PC-9 (cell line): ENCODE data around the gene MTURN. TPM values are rescaled to one million over a fixed set of nuclear protein-coding genes. Genes with fewer than 3 reads are reported as not detected.

Source experiments
- BruUV-seq: library from RNA; stranded (reverse); fragments of 400-500 nt; replicated peaks from 2 replicates; lab custom pipeline; 2021; lab: Mats Ljungman, UMichigan
- CTCF ChIA-PET: fragments of 300-600 bp; sonication (Branson Sonifier 250); formaldehyde crosslinking; loops from one replicate; lab custom pipeline; 2022; ENCODE audit warnings: antibody characterized with exemption; lab: Charles Lee
- POLR2A ChIA-PET: fragments of 300-600 bp; sonication (Branson Sonifier 250); formaldehyde crosslinking; loops from one replicate; lab custom pipeline; 2022; ENCODE audit warnings: antibody characterized with exemption; ENCODE audit not compliant: unreplicated experiment; lab: Charles Lee
- DNase-seq, 2 experiments: peaks; one replicate each; pipeline versions ENCODE4 v3.0.0 to v3.0.0-alpha.2; 2015 to 2022; ENCODE audit warnings: mixed read lengths in 1 of 2
- H2AFZ ChIP-seq: fragments of 200-600 bp; sonication (generic); 2 replicates; pipeline ENCODE4 v1.8.1; 2017; ENCODE audit warnings: antibody characterized with exemption
- H3F3A ChIP-seq: fragments of 200-600 bp; sonication (generic); 2 replicates; pipeline ENCODE4 v1.8.1; 2017; ENCODE audit warnings: antibody characterized with exemption, mild to moderate bottlenecking, low read depth; ENCODE audit not compliant: insufficient read depth
- H3K27ac ChIP-seq: fragments of 200-600 bp; sonication (generic); 2 replicates; pipeline ENCODE4 v1.6.1; 2016; ENCODE audit warnings: mixed run types
- H3K27me3 ChIP-seq: fragments of 200-600 bp; sonication (generic); 2 replicates; pipeline ENCODE4 v1.6.1; 2016; ENCODE audit warnings: low read depth, mixed run types; ENCODE audit not compliant: insufficient read depth
- H3K36me3 ChIP-seq: fragments of 200-600 bp; sonication (generic); 2 replicates; pipeline ENCODE4 v1.6.1; 2016; ENCODE audit warnings: low read depth, mixed run types
- H3K4me1 ChIP-seq: fragments of 200-600 bp; sonication (generic); replicated peaks from 2 replicates; pipeline ENCODE4 v1.6.1; 2016; ENCODE audit warnings: mixed run types; ENCODE audit not compliant: insufficient read depth
- H3K4me2 ChIP-seq: fragments of 200-600 bp; sonication (generic); 2 replicates; pipeline ENCODE4 v1.6.1; 2017; ENCODE audit warnings: mixed run types
- H3K4me3 ChIP-seq: fragments of 200-600 bp; sonication (generic); 2 replicates; pipeline ENCODE4 v1.6.1; 2016; ENCODE audit warnings: mixed run types
- H3K79me2 ChIP-seq: fragments of 200-600 bp; sonication (generic); 2 replicates; pipeline ENCODE4 v1.6.1; 2017; ENCODE audit warnings: low read depth, mixed run types
- H3K9me2 ChIP-seq: fragments of 200-600 bp; sonication (generic); 2 replicates; pipeline ENCODE4 v1.8.1; 2017; ENCODE audit warnings: mild to moderate bottlenecking; ENCODE audit not compliant: insufficient read depth
- H3K9me3 ChIP-seq: fragments of 200-600 bp; sonication (generic); 2 replicates; pipeline ENCODE4 v1.8.1; 2016; ENCODE audit warnings: low read depth; ENCODE audit not compliant: insufficient read depth
- H4K20me1 ChIP-seq: fragments of 200-600 bp; sonication (generic); 2 replicates; pipeline ENCODE4 v1.8.1; 2017; ENCODE audit not compliant: insufficient read depth
- EZH2 ChIP-seq: fragments of 200-600 bp; sonication (generic); IDR thresholded peaks from 2 replicates; pipeline ENCODE4 v1.8.0; 2017; ENCODE audit warnings: antibody characterized with exemption, low read depth
- intact Hi-C: fragments of 100-400 bp; cut with micrococcal nuclease; formaldehyde crosslinking; loops from one replicate; pipeline ENCODE4 v1.10.0; 2022; ENCODE audit not compliant: unreplicated experiment
- total RNA-seq: library from RNA; stranded (reverse); gene quantifications from 2 replicates; pipeline ENCODE4 v1.2.3, GENCODE V29; 2021
- TF ChIP-seq, protein P1 (sequence below): fragments of 200-600 bp; sonication (generic); conservative IDR thresholded peaks from 2 replicates; pipeline ENCODE4 v1.6.1; 2017; ENCODE audit warnings: mixed run types, antibody characterized with exemption, mild to moderate bottlenecking, moderate library complexity

The MTURN gene
- total RNA-seq, 1 experiment from 2014 or later, result 21.6 TPM

- TF ChIP-seq, protein P1, sequence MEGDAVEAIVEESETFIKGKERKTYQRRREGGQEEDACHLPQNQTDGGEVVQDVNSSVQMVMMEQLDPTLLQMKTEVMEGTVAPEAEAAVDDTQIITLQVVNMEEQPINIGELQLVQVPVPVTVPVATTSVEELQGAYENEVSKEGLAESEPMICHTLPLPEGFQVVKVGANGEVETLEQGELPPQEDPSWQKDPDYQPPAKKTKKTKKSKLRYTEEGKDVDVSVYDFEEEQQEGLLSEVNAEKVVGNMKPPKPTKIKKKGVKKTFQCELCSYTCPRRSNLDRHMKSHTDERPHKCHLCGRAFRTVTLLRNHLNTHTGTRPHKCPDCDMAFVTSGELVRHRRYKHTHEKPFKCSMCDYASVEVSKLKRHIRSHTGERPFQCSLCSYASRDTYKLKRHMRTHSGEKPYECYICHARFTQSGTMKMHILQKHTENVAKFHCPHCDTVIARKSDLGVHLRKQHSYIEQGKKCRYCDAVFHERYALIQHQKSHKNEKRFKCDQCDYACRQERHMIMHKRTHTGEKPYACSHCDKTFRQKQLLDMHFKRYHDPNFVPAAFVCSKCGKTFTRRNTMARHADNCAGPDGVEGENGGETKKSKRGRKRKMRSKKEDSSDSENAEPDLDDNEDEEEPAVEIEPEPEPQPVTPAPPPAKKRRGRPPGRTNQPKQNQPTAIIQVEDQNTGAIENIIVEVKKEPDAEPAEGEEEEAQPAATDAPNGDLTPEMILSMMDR, result no peak
- no peak for TF ChIP-seq EZH2
- Histone ChIP-seq H3K27ac (no peak overlapping the region), H3K9me3 (no peaks in the 10 kb centered on the region; the same call in 1 of the 2 replicates), H4K20me1 (no peaks in the 10 kb centered on the region), H3K27me3 (no peaks in the 10 kb centered on the region), H3F3A (peaks cover 4% of the 10 kb centered on the region; the same call in 1 of the 2 replicates), H2AFZ (no peak overlapping the region), H3K36me3 (no peaks in the 10 kb centered on the region), H3K4me2 (no peak overlapping the region), H3K79me2 (no peaks in the 10 kb centered on the region), H3K9me2 (no peaks in the 10 kb centered on the region), H3K4me3 (no peak overlapping the region), H3K4me1 (peaks cover 9% of the 10 kb centered on the region)
- BruUV-seq, result no TSS peak
- DNase-seq, result no peak
- POLR2A ChIA-PET, result interaction anchor here (0.5 kb wide), 1 partner anchor 28 kb away, joined by 4 read pairs; no protein-coding TSS in a partner anchor
- intact Hi-C loops, result no loop called here
- CTCF ChIA-PET, result no interaction called here
Measured at GRCh38 chr7:30176463-30177109, 41.8 kb downstream of the MTURN start.

- H2AFZ ChIP-seq, result no peak overlapping the region
- H3K36me3 ChIP-seq, result no peaks in the 10 kb centered on the region
- intact Hi-C loops, result no loop called here
- H3K9me3 ChIP-seq, result no peaks in the 10 kb centered on the region; the same call in 1 of the 2 replicates
- peaks cover 4% of the 10 kb centered on the region; the same call in 1 of the 2 replicates for H3F3A ChIP-seq
- peaks cover 7% of the 10 kb centered on the region for H3K4me1 ChIP-seq
- BruUV-seq, result no TSS peak
- H3K79me2 ChIP-seq, result no peaks in the 10 kb centered on the region
- no peak for DNase-seq
- H3K27me3 ChIP-seq, result no peaks in the 10 kb centered on the region
- H3K4me2 ChIP-seq, result no peak overlapping the region
- ChIA-PET CTCF (no interaction called here), POLR2A (interaction anchor here (0.5 kb wide), 1 partner anchor 28 kb away, joined by 4 read pairs; no protein-coding TSS in a partner anchor)
- H3K27ac ChIP-seq, result no peak overlapping the region
- TF ChIP-seq EZH2, result no peak
- TF ChIP-seq, protein P1, result no peak
- H3K9me2 ChIP-seq, result no peaks in the 10 kb centered on the region
- no peaks in the 10 kb centered on the region for H4K20me1 ChIP-seq
- H3K4me3 ChIP-seq, result no peak overlapping the region
Measured at GRCh38 chr7:30177186-30177585, 42.4 kb downstream of the MTURN start.

DNA sequence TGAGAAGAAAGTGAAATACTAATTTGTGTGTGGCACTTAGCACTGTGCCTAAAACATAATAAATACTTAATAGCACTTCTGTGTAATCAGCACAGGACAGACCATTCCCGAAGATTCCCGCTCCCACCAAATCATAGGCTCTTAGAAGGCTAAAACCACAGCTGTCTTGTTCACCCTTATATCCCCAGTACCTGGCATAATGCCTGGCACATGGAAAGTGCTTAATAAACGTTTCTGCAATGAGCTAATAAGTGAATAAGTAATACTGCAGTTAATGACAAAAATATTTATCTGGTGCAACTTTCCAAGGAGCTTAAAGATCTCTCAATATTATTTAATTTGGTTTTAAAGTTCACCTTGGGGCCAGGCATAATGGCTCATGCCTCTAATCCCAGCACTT, 43.2 kb downstream of the MTURN start:
- ChIA-PET CTCF (no interaction called here), POLR2A (no interaction called here)
- H3K27me3 ChIP-seq, result no peaks in the 10 kb centered on the region
- H3K36me3 ChIP-seq, result no peaks in the 10 kb centered on the region
- no peaks in the 10 kb centered on the region for H3K9me2 ChIP-seq
- no peak for TF ChIP-seq EZH2
- TF ChIP-seq, protein P1, result no peak
- no peaks in the 10 kb centered on the region for H3F3A ChIP-seq
- H3K4me3 ChIP-seq, result no peak overlapping the region
- no TSS peak for BruUV-seq
- no peaks in the 10 kb centered on the region for H3K79me2 ChIP-seq
- no peaks in the 10 kb centered on the region; the same call in none of the 2 replicates for H3K9me3 ChIP-seq
- H4K20me1 ChIP-seq, result no peaks in the 10 kb centered on the region
- DNase-seq, result no peak
- H3K4me1 ChIP-seq, result no peaks in the 10 kb centered on the region
- no peak overlapping the region for H2AFZ ChIP-seq
- H3K27ac ChIP-seq, result no peak overlapping the region
- no peak overlapping the region for H3K4me2 ChIP-seq
- intact Hi-C loops, result no loop called here
